CD4-positive, alpha-beta T cell treated with Interferon gamma for 1 hour (primary cell): ENCODE data around the gene APOBEC3B.
"Not testable (repeated sequence)": the region's sequence is repeated elsewhere in the genome, so short reads cannot be mapped to it uniquely, and the experiment has no call there.

Source experiments
- DNase-seq: peaks from one replicate; pipeline ENCODE4 v3.0.0-alpha.2; 2020

The APOBEC3B gene

DNA sequence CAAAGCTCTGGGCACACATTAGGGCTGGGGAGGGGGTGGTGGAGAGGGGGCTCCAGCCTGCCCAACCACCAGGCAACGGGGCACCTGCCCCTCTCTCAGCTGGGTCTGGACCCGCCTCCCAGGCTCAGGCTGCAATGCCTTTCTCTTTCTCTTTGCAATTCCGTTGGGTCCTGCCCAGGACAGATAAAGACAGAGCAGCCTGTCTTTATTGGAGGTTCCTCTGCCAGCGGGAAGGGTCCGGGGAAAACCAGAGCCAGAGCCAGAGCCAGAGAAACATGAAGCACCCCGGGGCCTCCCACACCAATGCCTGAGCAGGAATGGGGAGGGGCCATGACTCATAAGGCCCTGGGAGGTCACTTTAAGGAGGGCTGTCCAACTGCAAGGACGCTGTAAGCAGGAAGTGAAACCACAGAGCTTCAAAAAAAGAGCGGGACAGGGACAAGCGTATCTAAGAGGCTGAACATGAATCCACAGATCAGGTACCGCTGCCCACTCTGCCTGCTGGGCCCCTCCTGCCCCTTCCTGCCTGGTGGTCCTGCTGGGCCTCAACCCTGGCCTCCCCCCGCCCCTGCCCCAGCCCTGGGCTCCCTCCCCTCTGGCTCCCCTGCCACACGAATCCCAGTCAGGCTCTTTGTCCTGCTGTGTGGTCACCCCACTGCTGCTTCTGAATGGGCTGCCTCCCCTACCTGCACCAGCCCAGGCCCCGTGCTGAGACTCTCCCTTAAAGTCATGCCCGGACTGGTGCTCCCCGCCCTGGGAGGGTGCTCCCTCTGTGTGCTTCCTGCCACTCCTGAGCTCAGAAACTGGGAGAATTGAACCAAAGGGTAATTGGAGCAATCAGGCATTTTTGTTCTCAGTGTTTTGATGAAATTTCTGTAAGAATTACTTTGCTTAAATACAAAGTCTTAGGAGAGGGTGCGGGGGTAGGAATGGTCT lies at the start of gene APOBEC3B:
Gene APOBEC3B, plus strand, starts transcription at position 356 of the 936 bp plus-strand sequence. Its CDS starts 107 bp downstream, at position 463.
- DNase-seq: peak; percentile 85

DNA sequence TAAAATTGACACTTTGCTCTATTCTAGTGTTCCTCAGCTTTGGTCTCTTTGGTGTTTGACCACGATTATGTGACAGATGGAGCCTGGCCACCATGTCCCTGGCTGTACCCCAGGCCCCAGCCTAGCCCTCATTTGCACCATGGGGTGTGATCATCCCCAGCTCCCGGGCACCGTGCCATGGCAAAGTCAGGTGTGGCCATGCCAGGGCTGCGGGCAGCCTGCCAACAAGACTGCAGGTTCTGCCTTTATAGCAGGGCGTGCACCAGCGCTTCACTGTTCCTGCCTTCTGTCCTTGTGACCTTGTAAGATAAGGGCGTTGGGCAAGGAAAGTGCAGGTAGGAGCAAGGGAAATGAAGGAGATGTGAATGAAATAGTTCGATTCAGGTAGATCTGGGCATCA lies 47.1 kb upstream of the APOBEC3B start:
- DNase-seq: no peak

DNA sequence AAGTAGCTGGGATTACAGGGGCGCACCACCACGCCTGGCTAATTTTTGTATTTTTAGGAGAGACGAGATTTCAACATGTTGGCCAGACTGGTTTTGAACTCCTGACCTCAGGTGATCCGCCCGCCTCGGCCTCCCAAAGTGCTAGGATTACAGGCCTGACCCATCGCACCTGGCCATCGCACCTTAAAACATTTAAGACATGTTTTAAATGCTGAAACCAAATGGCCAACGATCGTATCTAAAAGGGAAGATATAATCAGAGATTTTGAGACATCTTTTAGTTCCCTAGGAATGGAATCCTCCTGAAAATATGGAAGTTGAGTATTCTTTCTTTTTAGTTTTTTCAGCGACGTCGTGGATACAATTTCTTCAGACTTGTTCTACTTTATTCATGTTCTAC lies 46.5 kb upstream of the APOBEC3B start:
- no peak for DNase-seq

DNA sequence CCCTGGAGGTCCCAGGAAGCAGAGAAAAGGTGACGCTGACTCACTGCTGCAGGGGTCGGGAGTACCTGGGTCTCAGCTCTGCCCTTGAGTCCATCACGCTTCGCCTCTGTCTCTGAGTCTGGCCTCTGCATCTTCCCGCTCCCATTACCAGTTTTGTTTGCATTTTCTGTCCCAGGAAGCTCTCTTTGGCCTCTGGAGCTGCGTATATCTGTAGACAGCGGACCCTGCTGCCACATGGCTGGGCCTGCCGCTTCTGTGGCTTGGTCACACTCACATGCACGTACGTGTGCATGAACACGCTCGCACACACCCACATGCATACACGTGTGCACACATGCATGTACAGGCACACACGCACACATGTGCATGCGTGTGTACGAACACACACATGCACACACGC lies 45.6 kb upstream of the APOBEC3B start:
- DNase-seq: no peak

DNA sequence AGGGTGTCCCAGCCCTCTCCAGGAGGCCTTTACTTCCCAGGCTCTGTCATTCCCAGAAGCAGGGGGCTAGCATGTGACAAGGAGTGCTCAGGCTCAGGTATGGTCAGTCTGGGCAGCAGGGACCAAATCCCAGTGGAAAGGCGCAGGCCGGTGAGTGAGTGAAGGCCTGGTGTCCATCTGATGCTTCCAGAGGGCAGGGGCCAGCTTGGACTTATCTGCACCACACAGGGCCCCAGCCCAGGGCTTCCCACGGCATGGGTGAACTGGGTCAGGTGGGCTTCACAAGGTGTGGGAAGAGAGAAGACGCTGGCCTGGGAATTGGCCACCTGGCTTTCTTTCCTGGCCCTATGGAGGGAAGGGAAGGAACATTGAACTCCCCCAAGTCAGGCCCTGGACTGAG lies 45.1 kb upstream of the APOBEC3B start:
- no peak for DNase-seq

DNA sequence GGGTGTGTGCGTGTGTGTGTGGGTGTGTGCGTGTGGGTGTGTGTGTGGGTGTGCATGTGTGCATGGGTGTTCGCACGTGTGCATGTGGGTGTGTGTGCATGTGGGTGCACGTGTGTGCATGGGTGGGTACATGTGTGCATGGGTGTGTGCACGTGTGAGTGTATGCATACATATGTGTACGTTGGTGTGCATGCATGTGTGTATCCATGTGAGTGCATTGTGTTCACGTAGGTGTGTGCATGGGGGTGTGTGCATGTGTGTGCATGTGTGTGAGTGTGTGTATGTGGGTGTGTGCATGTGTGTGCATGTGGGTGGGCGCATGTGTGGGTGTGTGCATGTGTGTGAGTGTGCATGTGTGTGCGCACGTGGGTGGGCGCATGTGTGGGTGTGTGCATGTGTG lies 44.6 kb upstream of the APOBEC3B start:
- DNase-seq: no peak

DNA sequence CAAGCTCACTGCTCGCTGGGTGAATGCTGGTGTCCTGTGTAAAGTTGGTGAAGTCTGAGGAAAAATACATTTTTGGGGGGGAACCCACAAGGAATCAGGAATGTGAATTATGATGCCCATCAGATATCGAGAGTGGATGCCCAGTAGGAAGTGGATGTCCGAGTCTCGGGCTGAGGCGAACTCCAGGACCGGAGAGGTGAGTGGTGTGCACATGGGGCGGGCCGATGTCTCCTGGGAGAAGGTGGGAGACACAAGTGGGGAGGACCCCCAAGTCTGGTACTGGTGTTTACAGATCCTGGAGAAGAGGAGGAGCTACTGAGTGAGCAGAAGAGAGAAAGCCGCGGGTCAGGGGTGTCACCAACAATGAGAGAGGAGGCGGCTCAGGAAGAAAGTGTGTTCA lies 43.9 kb upstream of the APOBEC3B start:
- no peak for DNase-seq

DNA sequence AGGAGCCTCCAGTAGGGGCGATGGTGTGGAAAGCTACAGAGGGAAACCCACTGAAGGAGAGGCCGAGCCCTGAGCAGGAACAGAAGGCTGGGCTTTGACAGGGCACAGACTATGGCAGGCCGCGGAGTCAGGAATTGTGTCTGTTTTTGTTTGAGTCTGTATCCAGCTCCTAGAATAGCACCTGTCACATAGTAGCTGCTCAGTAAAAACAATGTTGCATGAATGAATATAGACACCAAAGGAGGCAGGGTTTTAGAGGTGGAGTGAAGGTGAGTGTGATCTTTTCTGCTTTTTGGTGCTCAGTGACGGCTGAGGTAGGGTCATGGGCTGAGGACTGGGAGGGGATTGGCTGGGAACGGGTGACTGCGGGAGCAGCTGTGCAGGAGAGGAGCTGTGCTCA lies 43.2 kb upstream of the APOBEC3B start:
- DNase-seq: no peak

DNA sequence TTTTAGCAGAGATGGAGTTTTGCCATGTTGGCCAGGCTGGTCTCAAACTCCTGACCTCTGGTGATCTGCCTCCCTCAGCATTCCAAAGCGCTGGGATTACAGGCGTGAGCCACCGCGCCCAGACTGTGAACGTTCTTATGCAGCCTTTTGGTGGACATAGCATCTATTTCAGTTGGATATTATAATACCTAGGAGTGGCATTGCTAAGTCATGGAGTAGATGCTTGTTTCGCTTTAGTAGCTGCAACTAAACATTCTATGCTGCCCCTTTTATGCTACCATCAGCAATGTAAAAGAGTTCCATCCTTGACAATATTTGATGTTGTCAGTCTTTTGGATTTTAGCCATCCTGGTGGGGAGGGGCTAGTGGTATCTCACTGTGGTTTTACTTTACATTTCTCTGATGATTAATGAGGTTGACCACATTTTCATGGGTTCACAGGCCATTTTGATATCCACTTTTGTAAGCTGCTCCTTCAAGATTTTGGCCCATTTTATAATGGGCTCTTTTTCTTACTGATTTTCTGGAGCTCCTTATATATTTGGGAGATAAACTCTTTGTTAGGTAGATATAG lies 41.2 kb upstream of the APOBEC3B start:
- DNase-seq: no peak

DNA sequence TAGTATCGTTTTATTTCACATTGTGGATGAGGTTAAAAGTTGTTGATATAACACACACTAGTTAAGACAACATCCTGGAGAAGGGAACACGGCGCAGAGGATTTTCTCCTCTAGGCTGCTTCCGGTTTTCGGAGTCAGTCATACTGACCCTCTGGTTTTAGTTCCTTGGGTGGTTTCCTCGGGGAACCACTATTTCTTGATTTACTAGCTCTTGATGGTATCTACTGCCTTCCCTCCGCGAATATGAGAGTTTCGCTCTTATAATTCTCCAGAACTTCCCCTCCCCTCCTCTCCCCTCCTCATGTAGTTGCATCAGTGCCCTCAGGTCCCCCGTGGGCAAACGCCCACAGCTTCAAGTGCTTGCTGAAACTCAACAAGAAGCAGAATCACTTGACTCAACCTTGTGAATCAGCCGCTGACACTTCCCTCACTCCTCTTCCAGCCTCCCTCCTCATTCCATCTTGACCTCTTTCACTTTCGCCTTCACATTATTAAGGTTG lies 40.6 kb upstream of the APOBEC3B start:
- DNase-seq: peak; percentile 76

DNA sequence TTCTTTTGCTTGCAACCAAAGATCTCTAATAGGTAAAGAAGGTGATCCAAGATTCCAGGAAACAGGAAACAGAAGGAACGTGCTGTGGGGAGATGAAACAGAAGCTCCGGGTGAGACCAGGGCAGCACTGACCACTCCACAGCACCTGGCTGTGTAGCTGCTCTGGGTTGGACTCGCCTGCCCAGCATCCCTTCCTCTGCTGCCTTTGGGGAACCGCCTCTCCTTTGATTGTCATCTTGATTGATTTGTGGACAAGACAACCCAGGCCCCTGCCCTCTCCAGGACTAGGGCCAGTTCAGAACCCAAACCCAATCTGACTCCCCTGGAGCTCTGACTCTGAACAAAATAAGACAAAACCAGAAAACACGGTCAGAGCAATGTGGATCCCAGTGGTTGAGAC lies 39.4 kb upstream of the APOBEC3B start:
- DNase-seq: no peak

DNA sequence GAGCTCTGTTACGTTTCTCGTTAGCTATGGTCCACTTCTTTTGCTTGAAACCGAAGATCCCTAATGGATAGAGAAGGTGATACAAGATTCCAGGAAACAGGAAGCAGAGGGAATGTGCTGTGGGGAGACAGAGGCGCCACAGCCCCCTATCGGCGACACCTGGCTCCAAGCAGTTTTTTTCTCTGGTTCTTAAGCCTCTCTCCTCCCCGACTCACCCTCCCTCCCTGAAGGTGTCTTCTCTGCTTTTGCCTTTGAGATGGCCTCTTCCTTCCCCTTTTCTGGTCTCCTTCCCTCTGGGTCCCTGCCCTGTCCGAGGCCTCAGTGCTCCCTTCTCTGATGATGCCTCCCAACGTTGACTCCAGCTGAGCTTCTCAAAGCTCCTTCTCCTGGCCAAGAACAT lies 38.9 kb upstream of the APOBEC3B start:
- DNase-seq: no peak

DNA sequence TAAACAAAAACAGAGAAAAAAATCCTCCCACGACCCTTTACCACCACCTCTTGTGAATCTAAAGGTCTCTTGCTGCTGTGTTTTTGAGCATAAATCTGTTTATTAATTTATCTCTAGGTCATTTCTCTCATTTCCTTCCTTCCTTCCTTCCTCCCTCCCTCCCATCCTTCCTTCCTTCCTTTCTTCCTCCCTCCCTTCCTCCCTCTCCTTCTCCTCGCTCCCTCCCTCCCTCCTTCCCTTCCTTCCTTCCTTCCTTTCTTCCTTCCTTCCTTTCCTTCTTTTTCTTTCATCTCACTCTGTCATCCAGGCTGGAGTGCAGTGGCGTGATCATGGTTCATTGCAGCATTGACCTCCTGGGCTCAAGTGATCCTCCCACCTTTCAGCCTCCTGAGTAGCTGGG lies 38.3 kb upstream of the APOBEC3B start:
- DNase-seq: no peak

DNA sequence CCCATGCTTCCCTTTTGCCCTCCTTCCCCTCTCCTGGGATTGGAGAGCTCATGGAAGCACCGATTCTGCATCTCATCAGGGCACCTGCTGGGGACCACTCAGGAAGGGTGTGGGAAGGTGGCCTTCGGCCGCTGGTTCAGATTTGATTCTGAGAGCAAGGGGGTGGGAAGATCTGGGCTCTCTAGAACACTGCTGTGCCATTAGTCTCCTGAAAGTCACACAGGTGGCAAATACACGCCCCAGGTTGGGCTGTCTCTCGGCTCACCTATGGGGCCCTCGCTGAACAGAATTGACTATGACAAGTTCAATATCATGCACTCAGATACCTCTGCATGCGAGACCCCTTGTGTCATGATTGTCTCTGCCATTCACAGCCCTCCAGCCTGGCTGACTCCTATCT lies 37.5 kb upstream of the APOBEC3B start:
- DNase-seq: no peak

DNA sequence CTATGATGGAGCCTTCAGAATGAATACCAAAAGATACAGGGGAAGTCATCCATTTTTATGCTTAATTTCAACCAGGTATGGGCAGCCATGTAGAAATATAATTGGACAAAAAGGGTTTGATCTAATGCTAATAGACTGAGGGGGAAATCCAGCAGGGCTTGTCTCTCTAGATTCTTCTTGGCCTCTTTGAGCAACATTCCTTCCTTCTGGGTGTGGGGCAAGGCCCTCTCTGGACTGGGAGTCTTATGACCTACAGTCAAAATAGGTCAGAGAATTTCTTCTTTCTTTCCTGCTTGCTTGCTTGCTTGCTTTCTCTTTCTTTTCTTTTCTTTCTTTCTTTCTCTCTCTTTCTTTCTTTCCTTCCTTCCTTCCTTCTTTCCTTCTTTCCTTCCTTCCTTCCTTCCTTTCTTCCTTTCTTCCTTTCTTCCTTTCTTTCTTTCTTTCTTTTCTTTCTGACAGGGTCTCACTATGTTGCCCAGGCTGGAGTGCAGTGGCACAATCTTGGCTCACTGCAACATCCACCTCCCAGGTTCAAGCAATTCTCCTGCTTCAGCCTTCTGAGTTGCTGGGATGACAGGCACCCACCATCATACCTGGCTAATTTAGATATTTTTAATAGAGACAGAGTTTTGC lies 36.3 kb upstream of the APOBEC3B start:
- DNase-seq: not testable (repeated sequence)

DNA sequence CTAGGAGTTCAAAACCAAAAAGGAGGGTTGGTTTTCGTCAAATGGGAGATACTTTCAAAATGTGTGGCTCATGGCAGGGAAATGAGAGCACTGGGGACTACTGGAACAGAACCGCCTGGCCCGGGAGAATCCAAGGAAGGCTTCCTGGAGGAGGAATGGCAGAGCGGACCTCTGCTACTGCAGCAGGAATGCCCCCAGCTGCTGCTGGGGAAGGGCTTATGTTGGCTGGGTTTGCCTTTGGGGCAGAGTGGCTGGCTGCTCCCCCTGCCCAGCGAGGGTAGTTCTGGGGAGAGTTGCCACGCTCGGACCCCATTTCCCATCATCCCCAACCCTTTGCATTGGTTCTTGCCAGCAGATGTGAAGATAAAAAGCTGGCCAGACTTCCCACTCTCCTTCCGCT lies 35.4 kb upstream of the APOBEC3B start:
- DNase-seq: no peak

DNA sequence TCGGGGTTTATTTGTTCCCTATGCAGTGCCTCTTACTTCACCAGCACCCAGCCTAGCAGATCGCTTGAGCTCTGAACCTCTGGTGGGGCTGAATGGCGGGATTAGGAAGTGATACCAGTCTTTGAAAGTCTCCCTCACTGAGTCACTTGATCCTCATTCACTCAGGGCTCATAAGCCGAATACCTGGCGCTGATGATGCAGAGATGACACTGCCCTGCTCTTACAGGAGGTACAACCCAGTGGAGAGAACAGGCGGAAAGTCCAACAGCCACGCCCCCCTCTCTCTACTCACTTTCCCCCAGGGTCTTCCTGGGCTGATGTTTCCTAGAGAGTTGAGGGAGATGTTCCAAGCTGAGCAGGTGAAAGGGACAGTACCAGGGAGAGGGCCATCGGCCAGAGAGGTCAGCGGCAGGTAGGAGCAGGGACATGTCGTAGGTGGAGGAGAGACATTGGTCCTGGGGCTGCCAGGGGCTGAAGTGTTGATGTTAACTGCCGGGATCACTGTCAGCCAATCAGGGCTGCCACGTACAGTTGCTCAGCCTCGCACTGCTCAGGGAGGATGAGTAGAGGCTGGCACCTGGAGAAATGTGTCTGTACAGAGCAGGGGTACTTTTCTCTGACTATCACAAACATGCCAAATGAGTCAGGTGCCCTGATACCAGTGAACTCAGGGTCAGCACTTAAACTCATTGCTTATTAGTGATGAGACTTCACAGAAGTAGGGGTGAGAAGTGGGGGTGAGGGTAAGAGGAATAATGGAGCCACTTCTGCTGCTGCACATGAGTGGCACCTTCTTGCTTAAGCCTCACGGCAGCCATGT lies 34.6 kb upstream of the APOBEC3B start:
- peak; percentile 65 for DNase-seq

DNA sequence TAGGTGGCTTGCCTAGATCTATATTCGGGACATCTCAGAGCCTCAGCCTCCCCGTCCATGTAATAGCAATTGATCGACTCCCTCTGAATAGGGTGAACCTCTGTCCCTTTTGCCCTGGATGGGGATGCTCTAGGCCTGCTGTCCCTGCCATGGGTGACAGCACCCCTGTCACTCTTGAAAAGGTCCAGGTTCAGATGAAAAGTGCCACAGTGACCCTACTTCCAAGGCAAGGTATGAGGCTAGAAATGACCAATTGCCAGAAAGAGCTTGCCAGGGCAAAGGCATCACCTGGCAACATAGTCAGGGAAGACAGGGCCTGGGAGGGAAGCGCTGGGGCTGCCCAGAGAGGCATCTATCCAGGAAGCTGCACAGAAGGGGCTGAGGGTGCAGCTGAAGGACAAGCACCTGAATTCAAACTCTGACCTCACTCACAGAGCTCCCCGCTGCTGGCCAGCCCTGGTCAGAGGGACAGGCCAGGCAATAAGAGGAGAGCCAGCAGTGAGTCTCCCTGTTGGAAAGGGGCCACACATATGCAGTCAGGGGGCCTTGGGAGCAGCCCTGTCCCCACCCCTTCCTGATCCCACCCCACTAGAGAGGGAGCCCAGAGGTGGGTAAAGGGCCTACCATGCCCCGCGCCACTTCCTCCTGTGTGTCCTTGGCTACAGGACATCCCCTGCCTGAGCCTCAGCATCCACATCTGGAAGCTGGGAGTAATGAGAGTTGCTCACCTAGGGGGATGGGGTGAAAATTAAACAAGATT lies 33.8 kb upstream of the APOBEC3B start:
- no peak for DNase-seq

DNA sequence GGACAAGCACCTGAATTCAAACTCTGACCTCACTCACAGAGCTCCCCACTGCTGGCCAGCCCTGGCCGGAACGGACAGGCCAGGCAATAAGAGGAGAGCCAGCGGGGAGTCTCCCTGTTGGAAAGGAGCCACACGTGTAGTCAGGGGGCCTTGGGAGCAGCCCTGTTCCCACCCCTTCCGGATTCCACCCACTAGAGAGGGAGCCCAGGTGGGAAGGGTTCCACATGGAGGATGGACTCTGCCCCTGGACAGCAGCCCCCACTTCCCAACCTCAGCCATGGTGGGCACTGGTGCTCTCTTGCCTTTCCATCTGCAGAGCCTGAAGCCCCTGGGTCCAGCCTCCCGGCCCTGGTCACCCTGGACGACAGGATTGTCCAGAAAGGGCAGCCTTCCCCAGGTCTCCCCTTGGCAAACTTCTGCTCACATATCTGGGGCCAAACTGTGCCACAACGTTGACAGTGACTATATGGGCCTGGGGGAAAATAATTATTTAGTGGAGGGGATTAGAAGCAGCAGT lies 32.2 kb upstream of the APOBEC3B start:
- no peak for DNase-seq

DNA sequence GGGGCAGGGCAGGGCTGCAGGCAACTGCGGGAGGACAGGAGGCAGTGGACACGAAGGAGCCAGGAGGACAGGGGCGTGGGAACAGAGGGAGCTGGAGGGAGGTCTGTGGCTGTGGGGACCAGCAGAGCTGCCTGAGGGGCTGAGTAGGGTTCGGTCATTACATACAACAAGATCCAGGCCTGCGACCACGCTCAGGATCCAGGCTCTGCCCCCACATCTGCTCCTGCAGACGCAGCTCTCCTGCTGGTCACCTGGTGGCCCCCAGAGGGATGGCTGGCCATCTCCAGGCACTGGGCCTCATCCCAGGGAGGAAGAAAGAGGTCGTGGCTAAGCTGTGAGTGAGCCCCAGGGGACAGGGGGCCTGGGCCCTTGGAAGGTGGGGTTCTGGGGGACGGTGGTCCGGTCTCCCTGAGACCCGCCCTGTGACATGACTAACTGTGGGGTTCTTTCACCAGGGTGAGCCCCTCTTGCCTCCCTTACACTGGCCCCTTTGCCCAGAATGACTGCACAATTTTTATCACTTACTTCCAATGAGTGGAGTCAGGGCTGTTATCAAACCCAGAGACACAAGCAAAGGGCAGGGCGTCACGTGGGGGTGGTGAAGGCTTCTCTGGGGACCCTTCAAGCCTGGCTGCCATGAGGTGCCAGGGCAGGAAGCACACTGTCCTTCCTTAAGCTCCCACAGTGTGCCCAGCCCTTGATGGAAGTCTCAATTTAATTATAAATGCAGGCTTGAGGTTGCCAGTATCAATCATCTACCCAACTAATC lies 31.4 kb upstream of the APOBEC3B start:
- no peak for DNase-seq

DNA sequence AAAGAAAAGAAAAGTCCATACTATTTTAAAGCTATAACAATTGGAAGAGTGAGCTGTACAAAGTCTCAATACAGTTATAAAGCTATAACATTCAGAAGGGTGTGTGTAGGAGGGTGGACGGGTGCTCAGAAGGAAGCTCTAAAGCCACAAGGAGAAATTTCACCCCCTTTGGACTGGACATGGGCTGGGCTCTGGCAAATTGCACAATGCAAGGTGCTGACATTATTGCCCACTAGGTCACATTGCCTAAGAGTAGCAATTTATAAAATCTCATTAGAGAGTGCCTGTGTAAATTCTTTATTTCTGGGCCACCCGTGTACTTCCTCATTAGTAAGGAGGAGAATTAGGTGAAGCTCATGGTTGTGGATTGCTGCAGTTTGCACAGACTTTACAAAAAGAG lies 30.4 kb upstream of the APOBEC3B start:
- DNase-seq: no peak
